GM18861 (cell line): ENCODE measurements around the gene PSMB7.

ENCODE experiments used
- ATAC-seq: cut with Tn5 transposase; IDR thresholded peaks from one replicate; pipeline ENCODE4 v1.9.1; 2021; ENCODE audit not compliant: unreplicated experiment

Gene PSMB7

DNA sequence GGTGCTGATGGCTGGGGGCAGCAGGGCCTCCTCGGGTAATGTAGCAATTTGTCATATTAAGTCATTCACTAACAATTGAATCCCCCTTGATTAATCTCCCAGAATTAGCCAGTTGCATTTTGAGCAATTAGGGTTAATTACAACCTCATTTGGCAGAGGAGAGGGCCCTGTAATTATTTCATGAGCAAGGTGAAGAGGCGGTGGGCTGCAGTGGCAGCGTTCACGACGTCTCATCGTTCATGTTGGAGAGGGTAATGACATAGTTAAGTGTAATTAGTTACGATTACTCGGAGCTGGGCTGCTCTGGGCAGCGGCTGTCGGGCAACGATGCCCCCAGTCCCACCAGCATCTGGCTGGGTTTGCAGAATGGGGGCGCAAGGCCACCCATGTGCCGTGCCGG lies 111.5 kb downstream of the PSMB7 start:
- no peak for ATAC-seq
